H1 (cell line): ENCODE measurements around the gene ADAMTSL2.

Source experiments
- BRCA1 ChIP-seq: IDR thresholded peaks from 2 replicates; pipeline ENCODE4 v1.6.1; 2012; ENCODE audit warnings: low read depth, low read length, improper control_type of control experiment
- CTCF ChIP-seq, 3 experiments: IDR thresholded peaks; 1 replicate in 2 of 3; 2 replicates in 1 of 3; pipeline versions ENCODE4 v1.5.1 to v1.6.1; 2011; ENCODE audit warnings: low read length in 3 of 3, mild to moderate bottlenecking in 3 of 3, inconsistent platforms in 2 of 3, low read depth in 1 of 3, moderate library complexity in 1 of 3; ENCODE audit not compliant: insufficient read depth in 1 of 3; ENCODE audit errors: control extremely low read depth in 1 of 3
- POLR2A ChIP-seq, 2 experiments: IDR thresholded peaks; 1 replicate in 1 of 2; 2 replicates in 1 of 2; pipeline ENCODE4 v1.6.1; 2011; ENCODE audit warnings: low read depth in 2 of 2, low read length in 2 of 2, mild to moderate bottlenecking in 2 of 2; ENCODE audit errors: control extremely low read depth in 1 of 2
- TAF1 ChIP-seq: IDR thresholded peaks from 2 replicates; pipeline ENCODE4 v1.6.1; 2011; ENCODE audit warnings: mild to moderate bottlenecking, low read depth, low read length

- TF ChIP-seq CTCF (IDR thresholded peaks at IDR 0.05; ENCODE audit: control extremely low read depth in 1 of 3, insufficient read depth in 1 of 3, low read depth in 1 of 3, low read length in 3 of 3) (no peak), POLR2A (IDR thresholded peaks at IDR 0.05; ENCODE audit: control extremely low read depth in 1 of 2, low read depth in 2 of 2, low read length in 2 of 2) (no peak), BRCA1 (no peak), TAF1 (no peak)
Observed at GRCh38 chr9:133591116-133591910, 56.8 kb downstream of the ADAMTSL2 start.
